Measurements from ENCODE around the gene NCOR2.
A peak's percentile ranks its signal among the peaks of the same experiment; 100 is the strongest.

NCOR2 gene

DNA sequence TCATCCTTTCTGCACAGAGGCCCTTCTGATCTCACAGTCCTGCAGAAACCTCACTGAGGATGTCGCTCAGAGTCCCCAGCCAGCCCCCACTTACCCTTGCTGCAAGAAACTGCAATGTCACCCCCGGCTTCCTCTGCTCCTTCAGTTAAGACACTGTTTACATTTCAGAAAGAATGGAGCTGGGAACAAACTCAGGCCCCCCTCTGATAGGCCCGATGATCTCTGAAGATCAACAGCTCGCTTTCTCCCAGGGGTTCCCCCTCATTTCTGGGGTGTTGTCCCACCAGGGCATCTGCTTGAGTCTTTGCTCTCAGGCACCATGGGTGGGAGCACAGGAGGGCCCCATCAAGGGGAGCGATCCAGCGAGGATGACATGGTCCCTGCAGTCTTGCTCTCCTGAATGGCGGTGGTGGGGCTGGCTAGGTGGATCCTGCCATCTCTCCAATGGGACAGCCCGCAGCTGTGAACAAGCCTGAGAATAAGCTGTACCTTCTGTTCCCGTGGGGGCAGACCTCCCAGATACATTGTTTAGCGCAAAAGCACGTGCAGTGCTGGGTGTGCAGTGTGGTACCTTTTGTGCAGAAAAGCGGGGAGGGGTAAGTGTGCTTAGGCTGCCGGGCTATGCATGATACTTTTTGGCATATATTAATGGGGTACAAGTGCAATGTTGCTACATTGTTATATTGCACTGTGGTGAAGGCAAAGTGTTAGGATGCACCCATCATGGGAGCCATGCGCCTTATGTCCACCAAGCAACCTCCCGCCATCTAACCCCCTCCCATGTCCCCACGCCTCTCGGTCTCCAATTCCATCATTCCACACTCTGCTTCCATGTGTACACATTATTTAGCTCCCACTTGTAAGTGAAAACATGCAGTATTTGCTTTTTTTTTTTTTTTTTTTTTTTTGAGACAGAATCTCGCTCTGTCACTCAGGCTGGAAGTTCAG, 6.7 kb upstream of the NCOR2 start:
- DNase-seq: no peak

DNA sequence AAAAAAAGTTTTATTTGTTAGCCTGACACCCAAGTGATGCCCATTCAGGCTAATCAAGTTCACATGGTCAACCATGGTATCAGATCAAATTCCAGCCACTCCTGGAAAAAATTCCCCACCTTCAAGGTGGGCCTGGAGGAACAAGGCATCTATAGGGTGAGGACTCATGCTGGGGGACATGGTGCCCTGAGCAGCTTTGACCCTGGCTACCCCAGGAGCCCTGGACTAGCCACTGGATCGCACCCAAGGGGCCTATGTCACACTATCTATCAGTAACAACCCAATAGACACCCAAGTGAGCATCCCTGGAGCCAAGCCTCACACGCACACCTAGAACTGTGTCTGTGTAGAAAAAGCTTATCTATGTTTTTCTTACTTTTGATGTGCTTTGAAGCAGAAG, 4.1 kb upstream of the NCOR2 start:
- DNase-seq: no peak

GRCh38 chr12:124570810-124571209, 3.4 kb upstream of the NCOR2 start:
- no peak for DNase-seq

DNA sequence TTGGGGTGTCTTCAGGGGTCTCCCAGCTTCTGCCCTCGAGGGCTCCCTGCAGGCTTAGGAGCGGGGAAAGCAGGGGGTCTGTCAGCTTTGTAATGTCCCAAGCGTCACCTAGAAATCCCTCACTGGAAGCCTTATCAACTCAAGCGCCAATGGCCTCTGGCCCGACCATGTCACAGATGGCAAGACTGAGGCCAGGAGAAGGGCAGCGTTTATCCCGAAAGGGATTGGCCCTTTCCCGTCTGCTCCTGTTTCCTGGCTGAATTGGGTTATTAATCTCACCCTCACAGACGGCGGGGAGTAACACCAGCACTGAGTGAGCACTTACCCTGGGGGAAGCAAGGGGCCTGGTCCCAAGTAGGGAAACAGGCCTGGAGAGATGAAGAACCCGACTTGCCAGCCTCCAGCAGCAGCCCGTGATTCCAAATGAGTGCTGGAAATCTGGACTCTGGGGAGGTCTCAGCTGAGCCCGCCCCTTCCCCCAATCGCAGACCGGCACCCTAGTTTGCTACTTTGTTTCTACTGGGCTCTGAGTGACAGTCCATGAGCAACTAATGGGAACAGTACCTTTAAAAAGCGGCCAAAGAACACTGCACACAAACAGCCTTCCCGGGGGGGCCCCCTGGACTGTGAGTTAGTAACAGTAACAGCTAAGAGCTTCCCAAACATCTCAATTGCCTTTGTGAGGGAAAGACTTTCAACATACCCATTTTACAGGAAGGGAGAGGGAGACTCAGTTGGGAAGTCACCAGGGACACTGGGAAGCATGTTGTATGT, 2.1 kb upstream of the NCOR2 start:
- DNase-seq: no peak

- peak; percentile 21 for DNase-seq
Measured at GRCh38 chr12:124568431-124569374, 1.3 kb upstream of the NCOR2 start.

DNA sequence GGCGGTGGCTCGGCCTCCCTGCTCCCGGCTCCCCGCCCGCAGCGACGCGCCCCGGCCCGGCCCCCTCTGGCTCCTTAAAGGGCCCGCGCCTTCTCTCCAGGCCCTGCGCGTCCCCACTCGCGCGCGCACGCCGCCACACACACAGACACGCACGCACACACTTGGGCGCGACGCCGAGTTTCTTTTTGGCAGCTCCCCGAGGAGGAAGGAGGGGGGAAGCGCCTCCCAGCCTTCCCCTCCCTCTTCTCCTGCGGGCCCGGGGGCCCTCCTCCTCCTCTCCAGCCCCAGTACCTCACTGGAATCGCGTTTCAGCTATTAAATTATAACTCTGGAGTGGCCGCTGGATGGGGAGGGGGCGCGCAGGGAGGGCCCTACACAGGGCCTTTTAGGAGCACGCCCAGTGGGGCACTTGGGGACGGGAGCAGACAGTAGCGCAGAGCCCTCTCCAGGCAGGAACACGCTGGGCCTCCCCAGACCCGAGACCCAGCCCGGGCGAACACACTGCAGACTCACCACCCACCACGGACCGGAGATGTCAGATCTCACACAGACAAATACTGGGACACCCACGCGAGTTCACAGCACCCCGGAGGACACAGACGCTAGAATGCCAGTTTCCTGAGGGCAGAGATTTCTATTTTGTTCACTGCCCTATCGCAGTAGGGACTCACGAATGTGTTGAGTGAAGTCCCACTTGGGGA, 411 bp upstream of the NCOR2 start:
- peak; percentile 89 for DNase-seq

DNA sequence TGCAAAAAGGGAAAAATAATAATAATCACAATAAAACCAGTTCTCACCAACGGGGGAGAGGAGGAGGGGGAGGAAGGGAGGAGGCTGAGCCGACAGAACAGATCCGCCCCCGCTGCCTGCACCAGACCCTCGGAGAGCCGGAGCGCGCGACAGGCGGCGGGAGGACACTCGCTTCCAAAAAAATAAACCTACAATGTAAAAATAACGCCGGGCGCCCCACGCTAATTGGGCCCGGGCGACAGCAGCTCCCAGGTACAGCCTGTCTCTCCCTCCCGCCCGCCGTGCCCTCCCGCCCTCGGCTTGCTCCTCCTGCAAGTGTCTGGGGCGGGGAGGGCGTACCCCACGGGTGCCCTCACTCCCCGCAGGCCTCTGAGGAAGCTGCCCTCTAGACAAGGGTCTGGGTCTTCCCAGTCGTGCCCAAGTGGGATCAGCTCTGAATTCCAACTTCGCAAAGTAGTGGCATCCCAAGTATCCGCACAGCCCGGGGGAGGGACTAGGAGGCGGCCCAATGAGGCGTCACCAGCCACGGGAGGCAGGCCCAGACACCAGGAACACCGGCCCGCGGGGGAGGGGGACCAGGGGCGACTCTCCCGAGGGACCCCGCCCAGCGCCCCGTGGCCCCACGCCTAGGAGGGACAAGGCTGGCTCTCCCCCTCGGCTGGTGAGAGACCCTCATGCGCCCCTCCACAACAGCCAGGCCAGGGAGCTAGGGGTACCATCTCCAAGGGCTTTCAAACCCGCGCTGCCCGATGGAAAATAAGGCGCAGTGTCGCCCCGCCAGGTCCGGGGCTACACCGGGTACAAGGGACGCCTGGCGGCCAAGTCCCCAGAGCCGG, 1.0 kb downstream of the NCOR2 start:
- peak; percentile 74 for DNase-seq

- DNase-seq: no peak
Measured at GRCh38 chr12:124565656-124566160, 1.7 kb downstream of the NCOR2 start.

DNA sequence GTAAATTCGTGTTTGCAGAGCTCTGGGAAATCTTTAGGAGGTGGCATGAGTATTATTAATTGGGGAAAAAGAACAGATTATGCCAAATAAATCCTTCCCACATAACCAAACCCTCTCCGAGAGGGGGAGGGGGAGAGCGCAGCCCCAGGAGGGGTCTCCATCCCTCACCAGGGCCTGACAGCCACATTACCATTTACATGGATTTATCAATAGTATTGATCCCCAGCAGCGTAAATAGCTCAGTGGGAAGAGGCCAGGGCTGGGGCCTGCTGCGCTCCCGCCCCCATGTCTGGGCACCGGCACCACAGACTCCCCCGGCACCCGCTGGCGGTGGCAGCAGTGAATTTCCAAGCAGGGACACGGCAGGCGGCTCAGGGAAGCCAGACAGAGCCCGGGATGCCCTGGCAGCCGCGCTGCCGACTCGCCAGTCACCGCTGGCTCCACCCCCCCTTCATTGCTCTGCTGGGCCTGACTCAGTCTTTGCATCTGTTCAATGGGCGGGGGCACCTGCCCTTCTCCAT, 2.4 kb downstream of the NCOR2 start:
- DNase-seq: no peak

GRCh38 chr12:124564232-124564958, 3.0 kb downstream of the NCOR2 start:
- no peak for DNase-seq

DNA sequence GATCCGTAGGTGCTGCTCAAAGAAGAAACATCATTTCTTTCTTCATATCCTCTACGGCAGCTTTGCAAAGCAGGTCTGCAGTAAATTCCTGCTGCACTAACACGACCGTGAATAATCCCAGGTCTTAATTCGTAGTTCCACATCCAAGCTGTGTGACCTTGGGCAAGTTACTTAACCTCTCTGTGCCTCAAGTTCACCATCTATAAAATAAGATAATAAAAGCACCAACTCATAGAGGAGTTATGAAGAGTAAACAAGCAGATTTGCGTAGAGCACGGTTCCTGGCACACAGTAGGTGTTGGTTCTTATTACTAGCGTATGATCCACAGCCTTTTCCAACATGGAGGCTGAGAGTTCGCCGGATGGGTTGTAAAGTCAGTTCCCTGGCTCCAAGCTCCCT, 3.6 kb downstream of the NCOR2 start:
- DNase-seq: no peak

DNA sequence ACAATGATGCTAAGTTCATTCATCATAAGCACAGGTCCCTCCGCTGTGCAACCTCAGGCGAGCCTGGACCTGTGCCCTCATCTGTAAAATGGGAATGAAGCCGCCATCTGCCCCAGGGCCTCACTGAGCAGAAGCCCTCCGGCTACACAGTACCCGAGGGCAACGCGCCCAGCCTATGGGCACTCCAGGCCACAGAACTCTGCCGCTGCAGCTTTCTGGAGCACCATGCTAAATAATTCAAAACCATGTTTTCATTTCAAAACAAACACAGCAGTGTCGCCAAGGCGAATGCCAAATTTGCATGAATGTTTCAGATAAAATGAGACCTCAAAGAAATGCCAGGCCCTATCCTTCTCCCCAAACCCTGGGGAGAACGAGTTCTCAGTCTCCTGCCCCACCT, 4.0 kb downstream of the NCOR2 start:
- no peak for DNase-seq

DNA sequence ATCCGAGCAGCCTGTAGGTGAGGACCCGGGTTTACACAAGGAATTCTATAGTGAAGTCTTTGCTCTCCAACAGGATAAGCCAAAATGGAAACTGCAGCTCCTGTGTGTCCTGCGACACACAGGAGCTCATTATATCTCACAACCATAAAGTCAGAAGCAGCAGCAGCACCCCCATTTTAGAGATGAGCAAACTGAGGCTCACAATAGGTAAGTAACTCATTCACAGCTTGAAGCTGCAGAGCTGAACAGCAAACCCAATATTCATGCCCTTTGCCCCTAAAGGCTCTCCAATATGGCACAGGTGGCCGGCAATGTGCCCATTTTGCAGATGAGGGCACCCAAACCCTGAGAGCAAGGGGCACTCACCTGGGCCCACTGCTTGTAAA, 4.6 kb downstream of the NCOR2 start:
- DNase-seq: no peak

DNA sequence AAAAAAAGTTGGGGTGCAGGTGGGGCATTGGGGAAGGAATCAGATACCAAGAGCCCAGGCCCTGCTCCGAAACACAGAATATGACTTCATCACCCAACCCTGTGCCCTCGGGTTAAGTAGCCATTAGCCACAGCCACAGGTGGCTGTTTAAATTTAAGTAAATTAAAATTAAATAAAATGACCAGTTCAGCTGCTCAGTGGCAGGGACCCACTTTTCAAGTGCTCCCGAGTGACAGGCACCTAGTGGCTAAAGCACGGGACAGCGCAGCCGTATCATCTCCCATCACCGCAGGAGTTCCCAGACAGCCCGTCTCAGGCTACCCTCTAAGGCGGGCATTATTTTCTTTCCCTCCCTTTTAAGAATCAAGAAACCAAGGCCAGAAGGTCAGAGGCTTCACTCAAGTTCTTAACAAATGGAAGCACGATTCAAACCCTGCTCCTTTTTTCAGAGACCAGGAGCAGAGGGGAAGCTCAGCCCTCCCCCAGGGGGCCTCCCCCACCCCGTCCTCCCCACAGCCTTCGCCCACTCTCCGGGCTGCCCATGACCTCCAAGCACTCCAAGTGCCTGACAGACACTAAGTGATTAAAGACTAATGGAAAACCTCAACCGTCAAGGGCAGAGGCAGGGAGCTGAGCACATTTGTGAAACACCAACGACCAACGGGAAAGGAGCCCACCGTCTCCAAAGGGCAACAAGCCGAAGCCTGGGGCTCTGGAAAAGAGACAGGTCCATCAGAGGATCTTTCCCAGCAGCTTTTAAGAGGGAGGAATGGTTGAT, 5.2 kb downstream of the NCOR2 start:
- DNase-seq: no peak

- no peak for DNase-seq
Measured at GRCh38 chr12:124561231-124561630, 6.2 kb downstream of the NCOR2 start.

DNA sequence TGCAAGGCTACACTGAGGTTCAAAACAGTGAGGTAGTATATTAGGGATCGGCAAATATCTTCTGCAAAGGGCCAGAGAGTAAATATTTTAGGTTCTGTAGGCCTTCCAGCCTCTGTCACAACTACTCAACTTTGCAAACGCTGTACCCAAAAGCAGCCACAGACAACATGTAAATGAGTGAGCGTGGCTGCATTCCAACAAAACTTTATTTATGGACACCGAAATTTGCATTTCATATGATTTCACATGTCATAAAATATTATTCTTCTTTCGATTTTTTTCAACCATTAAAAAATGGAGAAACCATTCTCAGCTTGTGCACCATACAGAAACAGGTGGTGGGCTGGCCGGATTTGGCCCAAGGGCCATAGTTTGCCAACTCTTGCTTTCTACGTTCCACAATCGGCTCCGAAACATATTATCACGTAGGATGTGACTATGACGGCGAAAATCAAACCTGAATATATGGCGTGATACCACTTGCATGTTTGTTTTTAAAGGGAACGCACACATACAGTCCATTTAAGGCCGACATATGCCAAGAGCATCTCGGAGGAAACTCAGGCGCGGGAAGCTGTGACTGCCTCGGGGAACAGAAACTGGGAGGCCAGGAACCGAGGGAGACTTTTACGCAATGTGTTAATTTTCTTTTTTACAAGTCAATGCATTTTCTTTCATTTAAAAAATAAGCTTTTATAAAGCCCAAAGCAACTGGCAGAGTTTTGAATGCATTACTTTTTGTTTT, 7.1 kb downstream of the NCOR2 start:
- no peak for DNase-seq

GRCh38 chr12:124559182-124560017, 8.0 kb downstream of the NCOR2 start:
- DNase-seq: no peak

DNA sequence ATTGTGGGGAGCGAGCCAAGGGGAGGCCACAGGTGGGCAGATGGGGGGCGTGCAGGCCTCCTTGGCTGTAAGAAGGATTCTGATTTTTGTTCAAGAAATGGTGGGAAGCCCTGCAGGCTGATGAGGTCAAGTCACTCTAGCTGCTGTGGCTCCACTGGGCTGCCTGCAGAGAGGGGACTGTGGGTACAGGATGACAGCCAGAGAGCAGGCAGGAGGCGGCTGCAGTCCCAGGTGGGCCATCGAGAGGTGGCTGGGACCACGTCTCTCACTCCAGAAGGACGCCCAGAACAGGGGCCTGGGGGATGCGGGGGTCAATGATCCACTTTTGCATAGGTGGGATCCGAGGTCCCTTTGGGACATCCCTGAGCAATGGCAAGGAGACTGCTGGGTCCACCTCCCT, 9.1 kb downstream of the NCOR2 start:
- no peak for DNase-seq

Measured in activated CD4-positive, alpha-beta T cell treated with anti-CD3 and anti-CD28 coated beads, Interleukin-2, Interleukin-6, amounts not matched to agents 100 ng/mL and 50 ng/mL, durations not matched to agents 16 hours and 8 hours (primary cell).